Measurements from ENCODE around the gene TMEM231.

Gene TMEM231

DNA sequence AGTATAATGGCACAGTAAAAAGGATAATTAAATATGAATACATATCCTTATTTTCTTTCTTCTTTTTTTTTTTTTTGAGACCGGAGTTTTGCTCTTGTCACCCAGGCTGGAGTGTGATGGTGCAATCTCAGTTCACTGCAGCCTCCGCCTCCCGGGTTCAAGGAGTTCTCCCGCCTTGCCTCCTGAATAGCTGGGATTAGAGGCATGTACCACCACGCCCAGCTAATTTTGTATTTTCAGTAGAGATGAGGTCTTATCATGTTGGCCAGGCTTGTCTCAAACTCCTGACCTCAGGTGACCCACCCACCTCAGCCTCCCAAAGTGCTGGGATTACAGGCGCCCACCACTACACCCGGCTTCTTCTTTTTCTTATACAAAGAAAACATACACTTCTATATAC, 22.2 kb upstream of the TMEM231 start:
- in situ Hi-C loops (cut with MboI; ENCODE audit: low sequenced_read_pairs, unreplicated experiment): no loop called here
- DNase-seq (ENCODE audit: low spot score): no peak
- TF ChIP-seq, protein P1, sequence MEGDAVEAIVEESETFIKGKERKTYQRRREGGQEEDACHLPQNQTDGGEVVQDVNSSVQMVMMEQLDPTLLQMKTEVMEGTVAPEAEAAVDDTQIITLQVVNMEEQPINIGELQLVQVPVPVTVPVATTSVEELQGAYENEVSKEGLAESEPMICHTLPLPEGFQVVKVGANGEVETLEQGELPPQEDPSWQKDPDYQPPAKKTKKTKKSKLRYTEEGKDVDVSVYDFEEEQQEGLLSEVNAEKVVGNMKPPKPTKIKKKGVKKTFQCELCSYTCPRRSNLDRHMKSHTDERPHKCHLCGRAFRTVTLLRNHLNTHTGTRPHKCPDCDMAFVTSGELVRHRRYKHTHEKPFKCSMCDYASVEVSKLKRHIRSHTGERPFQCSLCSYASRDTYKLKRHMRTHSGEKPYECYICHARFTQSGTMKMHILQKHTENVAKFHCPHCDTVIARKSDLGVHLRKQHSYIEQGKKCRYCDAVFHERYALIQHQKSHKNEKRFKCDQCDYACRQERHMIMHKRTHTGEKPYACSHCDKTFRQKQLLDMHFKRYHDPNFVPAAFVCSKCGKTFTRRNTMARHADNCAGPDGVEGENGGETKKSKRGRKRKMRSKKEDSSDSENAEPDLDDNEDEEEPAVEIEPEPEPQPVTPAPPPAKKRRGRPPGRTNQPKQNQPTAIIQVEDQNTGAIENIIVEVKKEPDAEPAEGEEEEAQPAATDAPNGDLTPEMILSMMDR (IDR thresholded peaks at IDR 0.05; ENCODE audit: borderline replicate concordance, control extremely low read depth, extremely low read depth, insufficient read depth, missing control alignments): no peak

DNA sequence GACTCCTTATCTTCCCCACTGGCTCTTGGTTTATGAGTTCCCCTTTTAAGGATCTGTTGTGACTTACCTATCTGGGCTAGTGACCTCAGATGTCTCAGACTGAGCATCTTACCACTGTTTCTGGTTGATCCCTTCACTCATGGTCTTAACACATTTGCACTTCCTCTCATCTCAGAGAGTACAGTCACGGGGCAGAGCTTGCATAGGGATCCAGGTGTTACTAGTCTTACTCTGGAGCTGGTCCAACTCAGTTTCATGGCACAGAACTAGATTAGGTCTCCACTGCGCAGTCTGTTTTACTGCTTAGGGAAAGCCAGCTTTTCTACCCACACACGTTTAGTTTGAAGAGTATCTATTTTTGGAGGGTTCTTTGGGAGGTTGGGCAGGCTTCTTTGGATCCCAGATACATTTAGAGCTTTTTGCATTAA, 20.3 kb upstream of the TMEM231 start:
- TF ChIP-seq, protein P1 (IDR thresholded peaks at IDR 0.05; ENCODE audit: borderline replicate concordance, control extremely low read depth, extremely low read depth, insufficient read depth, missing control alignments): no peak
- peak; percentile 56 for DNase-seq (ENCODE audit: low spot score)
- in situ Hi-C loops (cut with MboI; ENCODE audit: low sequenced_read_pairs, unreplicated experiment): no loop called here

DNA sequence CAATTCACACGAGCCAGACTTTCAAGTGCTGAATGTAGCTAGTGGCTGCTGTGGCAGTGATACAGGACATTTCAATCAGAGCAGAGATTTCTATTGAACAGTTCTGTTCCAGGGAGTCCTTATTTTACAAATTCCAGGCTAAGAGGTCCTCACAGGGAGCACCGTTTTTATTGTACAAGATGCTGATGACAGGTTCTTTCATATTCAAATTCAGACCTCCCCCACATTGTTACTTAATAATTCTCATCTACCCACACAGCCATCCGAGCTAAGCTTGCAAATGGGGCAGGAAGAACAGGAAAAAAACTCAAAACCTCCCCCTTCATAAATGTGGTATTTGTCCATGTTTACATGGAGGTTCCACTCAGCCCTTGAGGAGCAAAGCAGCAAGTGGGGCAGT, 19.9 kb upstream of the TMEM231 start:
- in situ Hi-C loops (cut with MboI; ENCODE audit: low sequenced_read_pairs, unreplicated experiment): no loop called here
- no peak for DNase-seq (ENCODE audit: low spot score)
- TF ChIP-seq, protein P1 (IDR thresholded peaks at IDR 0.05; ENCODE audit: borderline replicate concordance, control extremely low read depth, extremely low read depth, insufficient read depth, missing control alignments): no peak

DNA sequence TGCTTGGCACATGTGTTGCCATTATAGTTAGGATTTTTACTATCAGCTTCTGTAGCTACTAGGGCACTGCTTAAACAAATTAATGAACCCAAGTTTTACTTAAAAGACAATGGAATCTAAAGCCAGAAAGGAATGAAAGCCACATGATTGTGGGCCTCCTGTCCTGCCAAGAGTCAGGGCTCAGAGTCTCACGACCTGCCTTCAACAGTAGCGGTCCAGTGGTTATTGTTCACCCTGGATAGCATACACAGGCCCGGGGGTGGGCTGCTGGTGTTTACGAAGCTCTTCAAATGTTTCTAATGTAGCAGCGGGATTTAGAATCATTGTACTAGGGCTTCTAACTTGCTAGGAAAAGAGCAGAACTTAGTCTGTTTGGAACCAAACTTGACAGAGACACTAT, 17.9 kb upstream of the TMEM231 start:
- TF ChIP-seq, protein P1 (IDR thresholded peaks at IDR 0.05; ENCODE audit: borderline replicate concordance, control extremely low read depth, extremely low read depth, insufficient read depth, missing control alignments): no peak
- in situ Hi-C loops (cut with MboI; ENCODE audit: low sequenced_read_pairs, unreplicated experiment): no loop called here
- DNase-seq (ENCODE audit: low spot score): no peak

DNA sequence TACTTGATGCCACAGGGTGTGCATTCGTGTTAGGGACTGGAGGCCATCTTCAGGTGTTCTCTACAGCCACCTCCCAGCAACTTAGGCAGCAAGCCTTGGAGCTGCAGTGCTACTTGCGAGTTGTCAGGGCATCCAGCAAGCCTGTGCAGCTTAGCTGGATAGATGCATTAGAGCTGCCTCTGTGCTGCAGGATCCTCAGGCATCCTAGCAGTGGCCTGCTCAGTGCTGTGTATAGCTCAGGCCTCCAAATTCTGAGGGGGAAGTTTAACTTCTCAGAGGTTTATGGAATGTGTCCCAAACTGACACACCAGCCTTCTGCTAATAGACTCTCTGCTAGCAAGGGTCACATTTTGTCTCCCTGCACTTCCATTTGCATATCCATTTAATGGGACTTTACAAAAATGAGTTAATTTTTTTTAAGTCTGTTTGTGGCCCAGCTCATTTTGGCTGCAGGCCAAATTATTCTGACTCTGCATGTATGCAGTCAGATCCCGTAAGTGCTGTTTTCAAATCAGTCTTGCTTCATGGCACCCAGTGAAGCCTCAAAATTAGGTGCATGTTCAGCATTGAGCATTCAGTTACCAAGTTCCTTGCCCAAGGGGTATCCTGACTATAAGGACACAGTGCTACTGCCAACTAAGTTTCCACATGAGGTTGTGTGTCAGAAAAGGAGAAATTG, 17.0 kb upstream of the TMEM231 start:
- DNase-seq (ENCODE audit: low spot score): no peak
- TF ChIP-seq, protein P1 (IDR thresholded peaks at IDR 0.05; ENCODE audit: borderline replicate concordance, control extremely low read depth, extremely low read depth, insufficient read depth, missing control alignments): no peak
- in situ Hi-C loops (cut with MboI; ENCODE audit: low sequenced_read_pairs, unreplicated experiment): no loop called here

DNA sequence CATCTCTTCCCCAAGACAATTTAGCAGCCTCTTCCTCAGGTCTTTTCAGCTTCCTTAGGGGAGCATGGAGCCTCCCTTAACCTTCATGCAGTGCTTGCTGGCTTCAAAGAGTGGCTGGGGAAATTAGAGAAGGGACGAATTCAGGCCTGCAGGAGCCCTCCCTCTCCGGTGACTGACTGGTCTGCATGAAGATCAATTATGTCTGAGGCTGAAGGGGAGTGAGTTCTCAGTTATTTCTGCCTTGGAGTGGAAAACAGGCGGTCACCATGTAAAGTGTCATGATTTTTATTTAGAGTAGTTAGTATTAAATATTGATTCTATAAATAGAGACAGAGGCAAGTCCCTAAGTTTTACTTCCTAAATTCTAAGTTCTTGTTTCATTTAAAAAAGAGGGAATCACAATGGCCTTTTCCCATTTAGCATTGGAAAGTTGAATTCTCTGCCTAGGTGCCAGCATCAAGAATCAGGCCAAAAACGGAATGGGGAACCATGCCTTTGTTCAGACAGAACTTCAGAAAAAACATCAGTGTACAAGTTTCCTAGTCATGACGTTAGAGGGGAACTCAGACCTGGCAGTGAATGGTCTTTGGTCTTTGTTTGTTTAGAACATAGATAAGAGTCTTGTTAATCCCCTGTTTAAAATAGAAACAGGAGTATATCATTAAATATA, 14.5 kb upstream of the TMEM231 start:
- peak; percentile 47 for DNase-seq (ENCODE audit: low spot score)
- in situ Hi-C loops (cut with MboI; ENCODE audit: low sequenced_read_pairs, unreplicated experiment): no loop called here
- TF ChIP-seq, protein P1 (IDR thresholded peaks at IDR 0.05; ENCODE audit: borderline replicate concordance, control extremely low read depth, extremely low read depth, insufficient read depth, missing control alignments): no peak
